ENCODE measurements around the gene PRAMEF12.
"Not testable (repeated sequence)": the region's sequence is repeated elsewhere in the genome, so short reads cannot be mapped to it uniquely, and the experiment has no call there.

PRAMEF12 gene

GRCh38 chr1:12776801-12777557 lies 3.4 kb downstream of the PRAMEF12 start:
- TF ChIP-seq CTCF (IDR thresholded peaks at IDR 0.05; ENCODE audit: control insufficient read depth, extremely low read depth, insufficient read depth): no peak
- H3K4me3 ChIP-seq (ENCODE audit: low read depth, low read length): no peak overlapping the region
- DNase-seq (ENCODE audit: low read depth): no peak

GRCh38 chr1:12778061-12778460 lies 4.5 kb downstream of the PRAMEF12 start:
- DNase-seq (ENCODE audit: low read depth): no peak
- no peak overlapping the region for H3K4me3 ChIP-seq (ENCODE audit: low read depth, low read length)
- no peak for TF ChIP-seq CTCF (IDR thresholded peaks at IDR 0.05; ENCODE audit: control insufficient read depth, extremely low read depth, insufficient read depth)

DNA sequence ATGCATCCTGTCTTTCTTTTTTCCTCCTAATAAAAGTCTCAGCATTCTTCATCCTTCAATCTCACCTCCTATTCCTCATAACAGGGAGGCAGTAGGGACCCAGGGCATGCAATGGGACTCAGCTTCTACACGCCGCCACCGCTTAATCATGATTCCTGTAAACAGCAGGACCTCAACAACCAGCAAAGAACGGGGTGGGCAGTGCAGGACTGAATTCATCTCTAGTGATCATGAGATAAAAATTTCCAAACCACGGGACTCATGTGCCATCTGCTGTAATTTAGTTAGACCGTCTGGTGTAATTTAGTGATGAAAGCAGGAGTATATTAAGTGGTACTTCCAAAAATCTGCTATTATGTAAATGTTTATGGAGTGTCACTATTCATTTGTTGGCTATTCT lies 5.4 kb downstream of the PRAMEF12 start:
- no peak for TF ChIP-seq CTCF (IDR thresholded peaks at IDR 0.05; ENCODE audit: control insufficient read depth, extremely low read depth, insufficient read depth)
- DNase-seq (ENCODE audit: low read depth): no peak
- no peak overlapping the region for H3K4me3 ChIP-seq (ENCODE audit: low read depth, low read length)

GRCh38 chr1:12781488-12781887 lies 8.0 kb downstream of the PRAMEF12 start:
- H3K4me3 ChIP-seq (ENCODE audit: low read depth, low read length); DNase-seq (ENCODE audit: low read depth): not testable (repeated sequence)
- TF ChIP-seq CTCF (IDR thresholded peaks at IDR 0.05; ENCODE audit: control insufficient read depth, extremely low read depth, insufficient read depth): peak; percentile 27; the same call in 1 of the 2 replicates

GRCh38 chr1:12783783-12784182 lies 10.2 kb downstream of the PRAMEF12 start:
- not testable (repeated sequence) for H3K4me3 ChIP-seq (ENCODE audit: low read depth, low read length); DNase-seq (ENCODE audit: low read depth)
- peak; percentile 55 for TF ChIP-seq CTCF (IDR thresholded peaks at IDR 0.05; ENCODE audit: control insufficient read depth, extremely low read depth, insufficient read depth)

DNA sequence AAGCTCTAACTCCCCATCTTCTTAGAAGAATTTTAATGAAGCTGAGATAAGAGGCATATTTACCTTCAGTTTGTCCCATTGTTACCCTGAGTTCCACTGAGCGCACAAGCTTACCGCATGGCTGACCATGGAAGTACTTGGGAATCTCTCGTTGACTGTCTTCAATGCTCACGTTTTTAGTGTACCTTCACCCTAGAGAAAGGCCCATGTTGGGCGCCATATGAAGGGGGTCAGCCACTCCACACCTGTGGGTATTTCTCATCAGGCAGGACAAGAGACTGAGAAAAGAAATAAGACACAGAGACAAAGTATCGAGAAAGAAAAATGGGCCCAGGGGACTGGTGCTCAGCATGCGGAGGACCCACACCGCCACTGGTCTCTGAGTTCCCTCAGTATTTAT lies 11.2 kb downstream of the PRAMEF12 start:
- DNase-seq (ENCODE audit: low read depth); H3K4me3 ChIP-seq (ENCODE audit: low read depth, low read length): not testable (repeated sequence)

DNA sequence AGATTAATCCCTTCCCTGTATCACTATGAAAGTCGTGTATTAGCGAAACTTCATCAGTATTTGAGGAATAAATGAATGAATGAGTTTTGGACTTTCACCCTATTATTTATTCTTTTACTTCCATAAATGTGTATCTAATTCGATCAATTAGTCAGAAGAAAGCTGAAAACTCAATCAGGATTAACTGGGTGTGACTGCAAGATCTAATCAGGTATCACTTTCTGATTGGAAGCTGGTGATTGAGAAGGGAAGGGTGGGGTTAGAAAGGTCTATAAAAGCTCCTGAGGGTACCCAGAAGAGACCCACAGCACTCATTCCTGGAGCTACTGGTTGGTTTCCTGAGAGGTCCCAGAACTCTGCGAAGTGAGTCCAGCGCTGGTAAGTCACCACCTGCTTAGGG lies 17.6 kb downstream of the PRAMEF12 start, which contains the start of gene PRAMEF1:
Gene PRAMEF1, plus strand, starts transcription at position 301 of the 400 bp plus-strand sequence. CDS start 1,831 bp downstream, outside the sequence.
- H3K4me3 ChIP-seq (ENCODE audit: low read depth, low read length); DNase-seq (ENCODE audit: low read depth): not testable (repeated sequence)

DNA sequence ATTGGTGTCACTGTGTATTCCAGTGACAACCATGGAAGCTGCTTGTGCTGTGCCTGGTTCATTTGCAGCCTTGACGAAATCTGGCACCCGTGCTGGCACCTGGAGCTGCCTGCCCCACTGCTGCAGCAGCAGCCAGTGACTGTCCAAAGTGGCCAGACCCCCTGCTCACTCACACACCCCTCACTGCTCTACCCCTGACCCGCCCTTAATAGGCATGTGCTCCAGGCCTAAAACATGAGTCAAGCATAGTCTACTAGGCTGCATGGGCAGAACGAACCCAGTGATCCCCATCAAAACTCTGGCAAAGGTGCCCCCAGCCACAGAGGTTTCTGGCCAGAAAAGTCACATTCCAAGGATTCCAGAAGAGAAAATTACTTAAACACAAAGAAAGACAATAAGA lies 25.4 kb downstream of the PRAMEF12 start:
- no peak for TF ChIP-seq CTCF (IDR thresholded peaks at IDR 0.05; ENCODE audit: control insufficient read depth, extremely low read depth, insufficient read depth)
- DNase-seq (ENCODE audit: low read depth): no peak
- H3K4me3 ChIP-seq (ENCODE audit: low read depth, low read length): no peak overlapping the region
